HG03097 (cell line): Measurements from ENCODE around the gene LEKR1.
A peak's percentile ranks its signal among the peaks of the same experiment; 100 is the strongest.
"Not testable (repeated sequence)": the region's sequence is repeated elsewhere in the genome, so short reads cannot be mapped to it uniquely, and the experiment has no call there.

Source experiments
- ATAC-seq: cut with Tn5 transposase; IDR thresholded peaks from one replicate; pipeline ENCODE4 v1.9.1; 2021; ENCODE audit not compliant: unreplicated experiment, low FRiP score

LEKR1 gene

GRCh38 chr3:156826144-156826895 is at the start of gene LEKR1:
Gene LEKR1 (plus strand): TSS chr3:156826353. CDS start chr3:156829330, 2,977 bp downstream.
- peak; percentile 91 for ATAC-seq

GRCh38 chr3:156776871-156777270 is 49.3 kb upstream of the LEKR1 start:
- ATAC-seq = no peak

- no peak for ATAC-seq
Measured at GRCh38 chr3:156781310-156782230, 44.6 kb upstream of the LEKR1 start.

GRCh38 chr3:156782319-156782718 is 43.8 kb upstream of the LEKR1 start:
- ATAC-seq = no peak

- ATAC-seq = no peak
Measured at GRCh38 chr3:156782921-156783320, 43.2 kb upstream of the LEKR1 start.

- no peak for ATAC-seq
Measured at GRCh38 chr3:156787001-156787400, 39.2 kb upstream of the LEKR1 start.

GRCh38 chr3:156787926-156788663 is 38.1 kb upstream of the LEKR1 start:
- ATAC-seq = no peak

GRCh38 chr3:156788846-156789245 is 37.3 kb upstream of the LEKR1 start:
- ATAC-seq = no peak

GRCh38 chr3:156790156-156790555 is 36.0 kb upstream of the LEKR1 start:
- ATAC-seq = no peak

- ATAC-seq = no peak
Measured at GRCh38 chr3:156792114-156792513, 34.0 kb upstream of the LEKR1 start.

- no peak for ATAC-seq
Measured at GRCh38 chr3:156792536-156792935, 33.6 kb upstream of the LEKR1 start.

- ATAC-seq = no peak
Measured at GRCh38 chr3:156792945-156793344, 33.2 kb upstream of the LEKR1 start.

- ATAC-seq = no peak
Measured at GRCh38 chr3:156793400-156793799, 32.8 kb upstream of the LEKR1 start.

GRCh38 chr3:156793851-156794250 is 32.3 kb upstream of the LEKR1 start:
- ATAC-seq = no peak

- no peak for ATAC-seq
Measured at GRCh38 chr3:156795890-156796481, 30.2 kb upstream of the LEKR1 start.

GRCh38 chr3:156797368-156797767 is 28.8 kb upstream of the LEKR1 start:
- ATAC-seq = no peak

GRCh38 chr3:156800287-156800686 is 25.9 kb upstream of the LEKR1 start:
- ATAC-seq = not testable (repeated sequence)

- no peak for ATAC-seq
Measured at GRCh38 chr3:156801746-156802145, 24.4 kb upstream of the LEKR1 start.

GRCh38 chr3:156802821-156803606 is 23.1 kb upstream of the LEKR1 start:
- no peak for ATAC-seq
